ENCODE results near the gene LTBP1.
"Not testable (repeated sequence)": the region's sequence is repeated elsewhere in the genome, so short reads cannot be mapped to it uniquely, and the experiment has no call there.

Gene LTBP1

DNA sequence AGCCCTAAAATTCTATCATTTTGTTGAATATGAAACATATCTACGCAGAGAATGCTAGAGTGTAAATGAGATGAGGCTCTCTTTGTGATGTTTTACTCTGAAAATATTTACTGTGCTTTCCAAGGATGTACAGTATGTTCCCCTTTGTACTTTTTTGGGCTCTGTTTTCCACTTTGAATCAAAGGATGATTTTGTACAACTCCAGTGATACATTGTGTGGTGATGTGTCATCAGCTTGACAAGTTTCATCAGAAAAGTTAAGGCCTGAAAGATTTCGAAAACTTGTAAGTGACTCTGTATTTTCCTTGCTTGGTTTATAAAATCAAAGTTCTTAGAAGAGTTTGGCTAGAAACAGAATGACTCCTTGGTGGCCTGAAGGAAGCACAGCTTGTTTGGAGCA lies 206.3 kb downstream of the LTBP1 start:
- no peak for DNase-seq

DNA sequence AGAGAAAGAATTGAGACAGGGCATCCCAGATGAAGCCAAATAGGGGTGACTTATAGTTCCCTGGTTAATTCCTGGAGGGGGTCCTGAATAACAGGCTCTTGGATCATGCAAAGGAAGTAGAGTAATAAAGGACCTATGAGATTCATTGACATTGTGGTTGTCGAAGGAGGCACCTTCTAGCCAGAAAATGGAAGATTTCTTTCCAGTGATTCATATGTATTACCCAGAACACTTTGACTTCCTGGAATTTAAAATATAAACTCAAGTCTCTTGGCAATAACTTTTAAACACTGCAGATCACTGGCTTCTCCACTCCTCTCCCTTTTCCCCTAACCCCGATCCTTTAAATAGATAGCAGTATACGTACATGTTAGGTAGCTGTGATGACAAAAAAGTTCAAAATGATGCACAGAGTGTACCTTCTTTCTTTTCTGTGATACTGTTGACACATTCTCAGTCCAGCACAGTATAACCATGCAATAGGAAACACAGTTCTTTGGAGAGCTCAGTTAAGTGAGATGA lies 211.8 kb downstream of the LTBP1 start:
- no peak for DNase-seq

DNA sequence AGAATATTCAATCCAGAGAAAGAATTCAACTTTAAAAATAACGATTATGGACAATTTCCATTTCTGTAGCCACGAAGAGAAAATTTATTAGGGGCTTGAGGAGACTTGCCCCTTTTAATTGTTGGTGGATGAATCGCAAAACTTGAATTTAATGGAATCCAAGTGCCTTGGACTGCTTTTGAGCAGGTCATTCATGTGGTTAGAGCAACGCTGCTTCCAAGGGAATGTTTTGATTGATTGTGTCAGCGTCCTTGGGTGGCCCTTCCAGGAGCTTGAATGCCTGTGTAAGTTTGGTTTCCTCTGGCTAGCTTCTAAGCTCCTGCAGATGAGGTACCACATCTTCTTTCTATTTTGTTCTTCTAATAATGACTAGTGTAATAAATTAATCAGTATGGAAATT lies 213.4 kb downstream of the LTBP1 start:
- no peak for DNase-seq

DNA sequence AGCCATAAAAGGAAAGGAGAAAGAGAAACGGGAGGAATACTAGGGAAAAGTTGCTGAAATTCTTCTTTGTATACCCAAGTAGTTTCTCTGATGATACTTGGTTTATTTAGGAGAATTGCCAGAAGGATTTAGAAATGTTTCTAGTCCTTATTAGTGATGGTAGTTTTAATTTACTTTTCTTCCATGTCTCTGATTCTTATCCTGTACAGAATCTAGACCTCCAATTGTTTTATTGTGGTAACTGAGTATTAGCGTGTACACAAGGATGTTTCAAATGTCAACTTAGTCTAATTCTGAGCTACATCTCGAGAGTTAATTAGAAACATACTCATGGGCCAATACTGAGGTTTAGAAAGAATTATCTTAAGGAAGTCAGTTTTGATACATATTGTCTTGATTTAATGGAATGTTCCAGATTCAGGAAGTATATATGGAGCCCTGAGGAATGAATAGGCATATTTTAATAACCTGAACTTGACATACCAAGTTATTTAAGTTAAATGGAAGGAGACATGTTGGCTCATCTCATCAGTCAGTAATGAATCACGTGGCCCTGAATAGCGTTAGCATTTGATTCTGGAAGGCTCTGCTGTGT lies 219.6 kb downstream of the LTBP1 start:
- no peak for DNase-seq

DNA sequence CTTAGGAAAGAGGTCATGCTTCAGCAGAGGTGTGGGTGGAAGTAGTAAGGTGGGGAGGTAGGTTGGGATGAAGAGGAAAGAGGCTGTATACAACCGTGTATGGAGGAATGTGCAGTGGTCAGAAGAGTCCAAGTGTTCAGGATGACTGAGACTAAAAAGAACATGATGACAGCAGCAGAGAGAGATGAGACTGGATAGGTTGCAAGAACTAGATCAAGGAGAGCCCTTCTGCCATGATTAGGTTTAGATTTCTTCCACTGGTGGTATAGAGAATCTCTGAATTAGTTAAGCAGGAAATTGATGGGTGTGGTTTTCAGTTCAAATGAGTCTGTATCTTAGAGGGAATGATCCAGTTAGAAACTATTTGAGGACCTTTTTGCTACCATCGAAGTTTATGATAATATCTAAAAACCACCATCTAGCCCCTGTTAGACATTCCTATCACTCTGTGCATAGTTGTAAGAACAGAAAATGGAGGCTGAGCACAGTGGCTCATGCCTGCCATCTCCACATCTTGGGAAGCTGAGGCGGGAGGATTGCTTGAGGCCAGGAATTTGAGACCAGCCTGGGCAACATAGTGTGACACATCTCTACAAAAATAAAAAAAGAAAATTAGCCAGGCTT lies 221.0 kb downstream of the LTBP1 start:
- DNase-seq: no peak

DNA sequence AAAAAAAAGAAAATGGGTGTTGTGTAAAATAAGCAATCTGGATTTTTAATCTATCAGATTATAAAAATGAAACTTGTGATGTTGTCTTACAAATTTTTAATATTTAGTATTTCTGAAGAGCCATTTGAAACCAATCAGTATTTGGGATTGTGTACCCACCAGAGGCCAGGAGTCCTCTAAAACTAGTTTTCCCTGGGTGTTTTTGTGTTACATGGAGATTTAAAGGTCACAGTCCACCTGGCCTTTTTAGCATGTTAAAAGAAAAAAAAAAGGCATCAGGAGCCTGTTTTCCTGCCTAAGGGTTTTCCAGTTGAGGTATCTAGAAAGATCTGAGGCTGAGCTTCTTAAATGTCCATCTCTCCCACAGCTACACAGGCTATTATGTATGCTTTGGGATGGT lies 221.7 kb downstream of the LTBP1 start:
- DNase-seq: no peak

DNA sequence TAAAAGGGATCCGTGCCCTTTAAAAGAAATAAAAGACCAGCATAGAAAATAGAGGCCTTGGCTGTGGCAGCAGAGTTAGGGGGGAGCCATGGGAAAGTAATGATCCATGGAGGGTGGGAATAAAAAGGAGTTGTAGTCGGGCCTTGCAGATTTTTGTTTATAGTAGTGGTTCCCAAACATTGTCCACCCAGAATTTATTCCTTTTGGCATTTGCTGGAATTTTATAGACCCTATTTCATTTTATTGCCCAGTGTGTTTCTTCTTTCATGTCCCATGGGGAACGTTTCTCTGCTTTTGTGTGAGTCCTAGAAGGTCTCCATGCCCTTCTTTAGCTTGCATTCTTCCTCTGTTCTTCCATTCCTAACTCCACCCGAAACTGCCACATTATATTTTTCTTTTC lies 222.2 kb downstream of the LTBP1 start:
- DNase-seq: no peak

DNA sequence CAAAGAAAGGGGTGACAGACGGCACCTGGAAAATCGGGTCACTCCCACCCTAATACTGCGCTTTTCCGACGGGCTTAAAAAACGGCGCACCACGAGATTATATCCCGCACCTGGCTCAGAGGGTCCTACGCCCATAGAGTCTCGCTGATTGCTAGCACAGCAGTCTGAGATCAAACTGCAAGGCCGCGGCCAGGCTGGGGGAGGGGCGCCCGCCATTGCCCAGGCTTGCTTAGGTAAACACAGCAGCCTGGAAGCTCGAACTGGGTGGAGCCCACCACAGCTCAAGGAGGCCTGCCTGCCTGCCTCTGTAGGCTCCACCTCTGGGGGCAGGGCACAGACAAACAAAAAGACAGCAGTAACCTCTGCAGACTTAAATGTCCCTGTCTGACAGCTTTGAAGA lies 223.5 kb downstream of the LTBP1 start:
- not testable (repeated sequence) for DNase-seq

DNA sequence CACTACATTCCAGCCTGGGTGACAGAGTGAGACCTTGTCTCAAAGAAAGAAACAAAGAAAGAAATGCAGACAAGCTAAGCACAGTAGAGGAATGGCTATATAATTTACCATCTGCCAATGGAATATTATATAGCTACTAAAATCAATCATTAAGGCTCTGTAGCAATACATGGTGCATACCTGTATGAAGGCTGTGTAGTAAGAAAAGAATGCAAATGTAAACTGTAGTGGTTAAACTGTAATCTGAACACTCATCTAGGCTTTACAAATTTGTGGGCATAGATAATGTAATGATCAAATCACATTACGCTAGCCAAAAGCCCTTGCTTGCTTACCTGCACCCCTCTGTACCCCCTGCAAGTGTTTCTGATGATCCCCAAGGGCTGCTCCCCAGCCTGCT lies 230.9 kb downstream of the LTBP1 start:
- no peak for DNase-seq

DNA sequence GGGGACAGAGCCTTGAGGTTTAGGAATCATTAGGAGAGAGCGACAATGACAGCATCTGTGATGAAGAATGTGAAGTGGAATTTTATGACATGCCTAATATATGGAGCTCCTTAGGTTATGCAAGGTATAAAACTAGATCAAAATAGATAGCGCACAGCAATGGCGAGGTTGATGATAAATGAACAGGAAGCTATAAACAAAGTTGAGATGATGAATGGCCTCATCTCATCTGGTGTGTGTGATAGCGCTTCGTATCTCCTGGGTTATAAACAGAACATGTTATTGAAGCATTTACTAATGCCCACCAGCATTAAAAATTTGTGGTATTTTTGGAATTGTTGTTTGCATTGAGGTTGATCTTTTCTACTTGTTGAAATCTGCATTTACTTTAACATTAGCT lies 231.5 kb downstream of the LTBP1 start:
- DNase-seq: no peak

DNA sequence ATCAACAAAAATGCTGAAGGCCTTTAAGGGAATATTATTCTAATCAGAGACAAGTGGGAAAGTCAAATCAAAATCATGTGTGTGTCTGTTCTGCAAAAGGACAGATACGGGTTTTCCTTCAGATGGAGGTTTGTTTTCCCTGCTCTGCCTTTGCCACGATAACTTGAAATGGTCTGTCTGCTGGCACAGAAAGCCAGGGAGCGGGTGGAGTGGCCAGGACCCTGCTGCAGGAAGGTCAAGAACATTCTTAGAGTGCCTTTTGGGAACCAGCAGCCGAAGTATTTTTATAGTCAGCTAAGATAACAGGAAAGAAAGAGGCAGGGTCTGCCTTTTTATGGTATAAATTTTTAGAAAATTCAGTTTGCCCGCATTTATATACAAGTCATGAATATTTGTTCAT lies 234.2 kb downstream of the LTBP1 start:
- no peak for DNase-seq

DNA sequence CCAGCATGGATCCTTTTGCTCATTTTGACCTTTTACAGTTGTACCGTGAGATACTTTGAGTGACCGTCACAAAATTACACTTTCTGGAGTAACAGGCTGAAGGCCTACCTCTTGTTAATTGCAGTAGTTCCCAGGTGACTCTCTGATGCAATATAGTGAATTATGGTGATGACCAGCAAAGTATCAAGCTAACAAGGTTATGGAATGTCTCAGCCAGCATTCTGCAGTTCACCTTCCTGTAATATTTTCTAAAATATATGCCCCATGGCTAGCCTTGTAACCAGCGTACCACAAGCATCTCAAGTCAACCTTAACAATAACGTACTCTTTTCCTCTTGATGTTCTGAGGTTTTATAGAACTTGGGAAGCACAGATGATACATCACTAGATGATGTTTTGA lies 234.7 kb downstream of the LTBP1 start:
- DNase-seq: no peak

DNA sequence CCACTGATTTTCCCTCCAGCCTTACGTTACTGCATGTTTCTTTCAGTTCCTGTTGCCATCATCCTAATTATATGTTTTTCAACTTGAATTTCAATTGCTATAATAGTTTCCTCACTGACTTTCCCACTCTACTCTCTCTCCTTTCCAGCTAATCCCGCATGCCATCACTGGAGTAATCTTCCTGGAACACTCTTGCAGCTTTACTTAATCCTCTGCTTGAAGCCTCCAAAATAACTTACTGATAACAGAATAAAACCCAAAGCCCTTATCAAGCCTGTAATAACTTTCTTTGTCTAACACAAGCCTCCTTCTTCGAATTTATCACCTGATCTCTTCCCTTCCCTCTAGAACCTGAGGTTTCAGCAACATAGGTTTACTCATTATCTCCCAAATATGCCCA lies 237.3 kb downstream of the LTBP1 start:
- no peak for DNase-seq

DNA sequence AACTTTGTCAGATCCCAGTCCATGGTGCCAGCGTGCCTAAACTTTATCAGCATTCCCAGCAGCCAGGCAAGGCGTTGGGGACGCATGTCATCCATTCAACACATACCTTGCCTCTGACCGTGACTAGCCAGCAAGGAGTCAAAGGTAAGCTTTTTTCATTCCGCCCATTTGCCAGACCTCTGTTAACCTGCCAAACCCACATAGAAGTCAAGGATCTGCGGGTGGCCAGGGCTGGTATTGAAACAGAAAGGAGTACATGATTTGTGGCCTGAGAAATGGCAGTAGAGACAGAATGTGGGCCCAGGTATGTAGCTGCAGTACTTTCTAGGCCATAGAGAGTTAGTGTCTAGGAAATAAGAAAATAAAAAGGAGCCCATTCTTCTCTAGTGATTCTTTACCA lies 240.2 kb downstream of the LTBP1 start:
- DNase-seq: no peak

DNA sequence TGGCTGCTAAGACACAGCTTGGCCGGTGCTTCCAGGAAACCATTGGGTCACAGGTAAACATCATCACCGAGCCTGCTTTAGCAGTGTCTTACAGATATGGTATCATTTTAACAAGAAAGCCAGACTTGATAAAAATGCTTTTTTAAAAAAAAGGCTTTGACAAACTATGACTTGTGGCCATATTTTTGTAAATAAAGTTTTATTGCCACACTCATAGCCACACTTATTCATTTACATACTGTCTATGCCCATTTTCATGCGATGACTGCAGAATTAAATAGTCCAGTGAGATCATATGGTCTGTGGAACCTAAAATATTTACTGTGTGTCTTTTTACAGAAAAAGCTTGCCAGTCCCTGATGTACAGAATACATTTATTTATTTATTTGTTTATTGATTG lies 242.0 kb downstream of the LTBP1 start:
- DNase-seq: no peak

DNA sequence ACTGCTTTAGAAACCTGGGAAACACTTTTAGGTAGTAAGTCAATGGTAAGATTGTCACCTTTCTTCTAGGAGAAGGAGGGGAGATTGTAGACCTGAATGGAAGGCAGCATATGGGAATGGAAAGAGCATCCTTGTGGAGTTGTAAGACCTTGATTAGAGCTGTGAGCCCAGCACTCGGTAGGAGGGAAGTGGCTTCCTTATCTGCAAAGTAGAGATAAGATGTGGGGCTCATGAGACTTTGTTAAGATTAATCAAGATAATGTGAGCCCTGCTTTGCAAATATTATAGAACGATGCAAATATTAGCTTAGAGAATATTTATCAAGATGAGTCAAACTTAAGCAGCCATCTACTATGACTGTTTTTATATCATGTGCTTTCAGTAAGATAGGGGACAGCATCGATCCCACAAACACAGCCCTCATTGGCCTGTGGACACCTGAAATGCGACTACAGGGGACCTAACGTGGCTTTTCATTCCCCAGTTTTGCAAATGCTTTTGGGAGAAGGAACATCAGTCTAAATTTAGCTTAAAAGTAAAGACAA lies 243.7 kb downstream of the LTBP1 start:
- DNase-seq: no peak

DNA sequence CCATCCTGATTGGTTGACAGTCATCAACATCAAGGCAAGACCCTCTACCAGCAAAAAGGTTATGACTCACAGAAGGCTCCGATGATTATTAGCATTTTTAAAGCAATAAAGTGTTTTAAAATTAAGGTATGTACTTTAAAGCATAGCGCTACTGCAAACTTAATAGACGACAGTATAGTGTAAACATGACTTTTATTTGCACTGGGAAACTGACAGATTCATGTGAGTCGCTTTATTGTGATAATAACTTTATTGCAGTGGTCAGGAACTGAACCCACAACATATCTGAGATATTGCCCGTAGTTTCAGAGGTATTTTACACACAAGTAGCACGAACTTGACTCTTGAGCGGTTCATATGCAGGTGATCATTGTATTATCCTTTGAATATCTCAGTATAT lies 249.1 kb downstream of the LTBP1 start:
- no peak for DNase-seq

DNA sequence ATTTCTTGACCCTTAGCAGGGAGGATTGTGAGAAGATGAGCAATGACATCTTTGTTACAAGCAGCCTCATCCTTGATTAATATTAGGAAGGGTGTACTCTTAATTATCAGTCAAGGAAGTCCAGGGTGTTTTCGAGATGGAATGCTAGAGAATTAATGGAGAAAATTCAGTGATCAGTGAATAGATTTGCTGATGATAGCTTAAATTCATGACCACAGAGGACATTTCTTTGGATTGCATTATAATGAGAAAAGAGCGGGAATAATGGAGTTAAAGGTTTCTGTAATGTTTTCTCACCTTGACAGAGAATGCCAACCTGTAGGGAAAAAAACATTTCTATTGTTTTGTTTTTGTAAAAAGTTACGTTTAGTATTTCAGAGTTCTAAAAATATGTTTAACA lies 249.9 kb downstream of the LTBP1 start:
- DNase-seq: no peak

DNA sequence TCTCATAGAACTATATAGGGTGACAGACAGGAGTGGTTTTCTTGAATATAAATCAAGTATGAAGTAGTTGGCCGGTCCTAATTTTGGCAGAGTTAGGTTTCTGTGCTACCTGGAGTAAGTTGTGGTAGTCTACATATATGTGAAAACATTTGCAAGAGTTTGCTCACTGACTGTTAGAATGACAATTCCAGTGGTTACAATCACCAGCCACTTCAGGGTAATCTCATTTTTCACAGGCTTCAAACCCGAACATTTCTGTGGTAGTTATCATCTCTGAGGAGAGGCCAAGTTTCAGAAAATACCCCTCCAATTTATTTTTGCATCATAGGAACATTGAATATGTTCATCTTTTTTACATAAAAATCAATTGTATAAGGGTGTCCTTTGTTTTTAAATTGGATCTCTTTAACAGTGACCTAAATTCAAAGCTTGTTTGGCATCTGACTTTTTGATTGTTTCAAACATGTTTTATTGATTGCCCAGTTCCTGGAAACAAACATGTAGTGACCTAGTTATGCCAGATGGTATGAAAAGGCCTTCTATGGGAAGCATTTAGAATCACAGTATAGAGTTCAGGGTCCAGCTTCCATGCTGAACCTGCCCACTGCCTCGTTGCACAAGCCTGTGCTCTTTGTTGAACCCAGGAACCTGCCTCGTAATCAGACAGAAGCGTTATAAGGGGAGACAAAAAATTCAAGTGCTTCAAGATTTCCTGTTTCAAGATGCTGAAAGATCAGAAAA lies 250.6 kb downstream of the LTBP1 start:
- no peak for DNase-seq

DNA sequence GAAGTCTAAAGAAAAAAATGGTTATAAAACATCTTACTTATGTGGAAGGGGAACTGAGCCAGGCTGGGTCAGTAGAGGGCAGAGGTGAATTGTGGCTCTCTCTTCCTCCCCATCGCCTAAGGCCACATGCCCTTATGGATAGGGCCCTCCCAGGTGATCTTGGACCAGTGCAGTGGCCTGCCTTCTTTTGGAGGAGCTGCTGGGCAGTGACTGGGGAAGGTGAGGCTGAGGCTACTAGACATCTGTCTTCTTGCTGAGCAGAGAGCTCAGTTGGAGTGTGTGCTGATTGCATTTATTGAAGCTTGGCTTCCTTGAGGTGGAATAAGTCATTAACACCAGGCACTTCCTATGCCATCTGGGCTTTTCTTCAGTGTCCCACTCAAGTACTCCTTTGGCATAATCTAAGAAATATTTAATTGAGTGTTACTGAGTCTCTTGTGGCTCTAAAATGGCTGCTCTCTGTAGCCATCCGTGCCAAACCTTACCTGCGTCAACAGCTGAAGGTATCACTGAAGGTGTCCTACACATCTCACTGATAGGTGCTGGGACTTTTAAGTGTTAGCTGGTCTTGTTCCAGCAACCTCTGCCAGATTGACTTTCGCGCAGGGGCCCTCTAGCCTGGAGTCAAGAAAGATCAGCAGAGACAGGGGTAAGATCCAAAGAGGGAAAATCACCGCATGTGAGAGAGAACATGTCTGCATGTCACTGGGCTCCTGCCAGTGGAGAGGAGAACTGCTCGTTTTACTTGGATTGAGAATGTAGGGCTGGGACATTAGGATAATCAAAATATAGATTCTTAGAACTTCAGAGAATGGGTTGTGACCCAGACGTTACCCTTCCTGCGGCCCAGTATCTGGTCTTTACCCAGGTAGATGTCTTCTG lies 256.1 kb downstream of the LTBP1 start:
- DNase-seq: no peak

DNA sequence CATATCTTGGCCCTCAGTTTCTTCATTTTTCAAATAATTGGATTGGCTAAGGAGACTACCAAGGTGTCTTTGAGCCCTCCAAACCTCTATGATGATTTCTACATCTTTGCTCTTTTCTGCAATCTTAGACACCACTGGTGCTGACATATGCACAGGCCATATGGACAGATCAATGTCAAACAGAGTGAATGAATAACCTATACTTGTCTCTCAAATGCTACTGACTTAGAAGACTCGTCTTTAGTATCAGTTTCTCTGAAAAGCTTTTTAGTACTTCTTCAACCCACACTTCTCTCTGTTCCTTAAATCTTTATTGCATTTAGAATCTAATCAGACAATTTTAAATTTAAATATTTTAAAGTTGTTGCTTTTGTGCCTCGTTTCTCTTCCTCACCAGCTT lies 258.2 kb downstream of the LTBP1 start:
- DNase-seq: no peak

DNA sequence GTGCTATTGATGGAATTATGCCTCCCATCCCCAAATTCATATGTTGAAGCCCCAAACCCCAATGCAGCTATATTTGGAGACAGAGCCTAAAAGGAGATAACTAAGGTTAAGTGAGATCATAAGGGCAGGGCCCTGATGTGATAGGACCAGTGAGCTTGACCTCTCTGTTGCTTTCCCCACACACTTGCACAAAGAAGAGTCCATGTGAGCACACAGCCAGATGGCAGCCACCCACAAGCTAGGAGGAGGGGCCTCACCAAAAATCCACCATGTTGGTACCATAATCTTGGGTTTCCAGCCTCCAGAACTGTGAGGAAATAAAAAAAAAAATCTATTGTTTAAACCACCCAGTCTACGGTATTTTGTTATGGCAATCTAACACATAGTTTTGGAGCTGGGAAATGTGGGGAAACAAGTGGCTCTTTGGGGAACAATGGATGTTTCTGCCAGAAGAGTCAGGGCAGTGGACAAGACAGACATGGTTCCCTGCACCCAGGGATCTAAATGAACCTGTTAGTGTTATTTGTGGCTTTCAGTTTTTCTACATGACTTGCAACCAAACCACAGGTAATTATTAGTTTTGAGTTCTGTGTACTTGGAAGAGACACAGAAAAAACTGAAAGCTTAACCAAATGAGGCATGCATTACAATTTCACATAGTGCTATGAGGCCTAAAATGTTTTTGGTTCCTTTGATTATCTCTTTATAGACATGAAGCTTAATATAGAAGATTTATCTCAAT lies 259.1 kb downstream of the LTBP1 start:
- DNase-seq: no peak
